GM21825 (cell line): ENCODE results near the gene SH2D4B.
"Not testable (repeated sequence)": the region's sequence is repeated elsewhere in the genome, so short reads cannot be mapped to it uniquely, and the experiment has no call there.

Experiments
- ATAC-seq: cut with Tn5 transposase; IDR thresholded peaks from one replicate; pipeline ENCODE4 v1.9.1; 2021; ENCODE audit warnings: mild to moderate bottlenecking, moderate library complexity; ENCODE audit not compliant: unreplicated experiment

SH2D4B gene

GRCh38 chr10:80523773-80524172 lies 13.9 kb upstream of the SH2D4B start:
- ATAC-seq, result no peak

GRCh38 chr10:80524190-80524909 lies 13.4 kb upstream of the SH2D4B start:
- ATAC-seq, result no peak

- no peak for ATAC-seq
Measured at GRCh38 chr10:80526218-80526617, 11.5 kb upstream of the SH2D4B start.

GRCh38 chr10:80526742-80527141 lies 11.0 kb upstream of the SH2D4B start:
- no peak for ATAC-seq

- no peak for ATAC-seq
Measured at GRCh38 chr10:80528185-80528700, 9.5 kb upstream of the SH2D4B start.

- ATAC-seq, result no peak
Measured at GRCh38 chr10:80528901-80529300, 8.8 kb upstream of the SH2D4B start.

- no peak for ATAC-seq
Measured at GRCh38 chr10:80529604-80530003, 8.1 kb upstream of the SH2D4B start.

- no peak for ATAC-seq
Measured at GRCh38 chr10:80530251-80530650, 7.5 kb upstream of the SH2D4B start.

GRCh38 chr10:80530816-80531215 lies 6.9 kb upstream of the SH2D4B start:
- ATAC-seq, result no peak

GRCh38 chr10:80532571-80532970 lies 5.1 kb upstream of the SH2D4B start:
- no peak for ATAC-seq

- ATAC-seq, result not testable (repeated sequence)
Measured at GRCh38 chr10:80534059-80534458, 3.6 kb upstream of the SH2D4B start.

GRCh38 chr10:80534646-80535045 lies 3.1 kb upstream of the SH2D4B start:
- not testable (repeated sequence) for ATAC-seq

- ATAC-seq, result peak; percentile 67
Measured at GRCh38 chr10:80535671-80536360, 1.9 kb upstream of the SH2D4B start.

GRCh38 chr10:80536361-80536835 lies 1.3 kb upstream of the SH2D4B start:
- ATAC-seq, result no peak

GRCh38 chr10:80537086-80537735 lies 491 bp upstream of the SH2D4B start:
- no peak for ATAC-seq

- ATAC-seq, result no peak
Measured at GRCh38 chr10:80538481-80539185, 931 bp downstream of the SH2D4B start.

- no peak for ATAC-seq
Measured at GRCh38 chr10:80539421-80540031, 1.8 kb downstream of the SH2D4B start.

GRCh38 chr10:80540136-80540535 lies 2.4 kb downstream of the SH2D4B start:
- no peak for ATAC-seq

- ATAC-seq, result no peak
Measured at GRCh38 chr10:80540618-80540980, 2.9 kb downstream of the SH2D4B start.

- peak; percentile 66 for ATAC-seq
Measured at GRCh38 chr10:80540981-80541750, 3.5 kb downstream of the SH2D4B start.
